ENCODE measurements around the gene LAP3. TPM values are rescaled to one million over a fixed set of nuclear protein-coding genes. Genes with fewer than 3 reads are reported as not detected.

The LAP3 gene
- total RNA-seq, 1 donor from 2014 or later: 66.1 TPM

GRCh38 chr4:17614416-17615299, 37.7 kb downstream of the LAP3 start, which contains the start of gene MED28:
TSS of gene MED28 (plus strand) at chr4:17614641. CDS start at chr4:17614655, 14 bp downstream.
- peak; percentile 66 for DNase-seq (ENCODE audit: low read depth)
- TF ChIP-seq CTCF (IDR thresholded peaks at IDR 0.05; ENCODE audit: insufficient read depth, low read length, poor library complexity, severe bottlenecking): no peak
- Histone ChIP-seq H3K4me3 (ENCODE audit: low read depth, low read length) (peak within 1 kb of the TSS; percentile 85), H3K36me3 (ENCODE audit: control insufficient read depth, insufficient read depth, low read length) (peaks cover 1% of the 10 kb centered on the region), H3K27me3 (ENCODE audit: control insufficient read depth, insufficient read depth, low read length) (no peaks in the 10 kb centered on the region)

GRCh38 chr4:17616283-17616682, 39.3 kb downstream of the LAP3 start:
- TF ChIP-seq CTCF (IDR thresholded peaks at IDR 0.05; ENCODE audit: insufficient read depth, low read length, poor library complexity, severe bottlenecking): no peak
- no peak for DNase-seq (ENCODE audit: low read depth)
- Histone ChIP-seq H3K36me3 (ENCODE audit: control insufficient read depth, insufficient read depth, low read length) (peaks cover 1% of the 10 kb centered on the region), H3K27me3 (ENCODE audit: control insufficient read depth, insufficient read depth, low read length) (no peaks in the 10 kb centered on the region), H3K4me3 (ENCODE audit: low read depth, low read length) (no peak overlapping the region)

- Histone ChIP-seq H3K4me3 (ENCODE audit: low read depth, low read length) (no peak overlapping the region), H3K27me3 (ENCODE audit: control insufficient read depth, insufficient read depth, low read length) (no peaks in the 10 kb centered on the region), H3K36me3 (ENCODE audit: control insufficient read depth, insufficient read depth, low read length) (peaks cover 3% of the 10 kb centered on the region)
- no peak for DNase-seq (ENCODE audit: low read depth)
- no peak for TF ChIP-seq CTCF (IDR thresholded peaks at IDR 0.05; ENCODE audit: insufficient read depth, low read length, poor library complexity, severe bottlenecking)
Measured at GRCh38 chr4:17618926-17619325, 41.9 kb downstream of the LAP3 start.

- Histone ChIP-seq H3K27me3 (ENCODE audit: control insufficient read depth, insufficient read depth, low read length) (no peaks in the 10 kb centered on the region), H3K4me3 (ENCODE audit: low read depth, low read length) (no peak overlapping the region), H3K36me3 (ENCODE audit: control insufficient read depth, insufficient read depth, low read length) (peaks cover 3% of the 10 kb centered on the region)
- no peak for DNase-seq (ENCODE audit: low read depth)
- no peak for TF ChIP-seq CTCF (IDR thresholded peaks at IDR 0.05; ENCODE audit: insufficient read depth, low read length, poor library complexity, severe bottlenecking)
Measured at GRCh38 chr4:17619416-17620105, 42.6 kb downstream of the LAP3 start.

GRCh38 chr4:17623451-17624001, 46.5 kb downstream of the LAP3 start:
- no peaks in the 10 kb centered on the region for H3K27me3 ChIP-seq (ENCODE audit: control insufficient read depth, insufficient read depth, low read length)
- no peak overlapping the region for H3K4me3 ChIP-seq (ENCODE audit: low read depth, low read length)
- no peak for DNase-seq (ENCODE audit: low read depth)
- peaks cover 3% of the 10 kb centered on the region for H3K36me3 ChIP-seq (ENCODE audit: control insufficient read depth, insufficient read depth, low read length)
- no peak for TF ChIP-seq CTCF (IDR thresholded peaks at IDR 0.05; ENCODE audit: insufficient read depth, low read length, poor library complexity, severe bottlenecking)

Measured in kidney epithelial cell (primary cell).